Panc1 (cell line): Measurements from ENCODE around the gene ERF. TPM values are rescaled to one million over a fixed set of nuclear protein-coding genes. Genes with fewer than 3 reads are reported as not detected.
A peak's percentile ranks its signal among the peaks of the same experiment; 100 is the strongest.

ENCODE experiments used
- ATAC-seq: fragments of 200-7000 bp; cut with Tn5 transposase; 2 replicates; pipeline ENCODE4 v1.9.1; 2020; ENCODE audit warnings: mild to moderate bottlenecking, moderate library complexity
- BruUV-seq: library from RNA; stranded (reverse); fragments of 400-500 nt; replicated peaks from 2 replicates; lab custom pipeline; 2021; lab: Mats Ljungman, UMichigan
- CTCF ChIA-PET: fragments of 300-600 bp; sonication (Branson Sonifier 250); formaldehyde crosslinking; loops from one replicate; lab custom pipeline; 2022; ENCODE audit warnings: antibody characterized with exemption; lab: Charles Lee
- POLR2A ChIA-PET: fragments of 300-600 bp; sonication (Branson Sonifier 250); formaldehyde crosslinking; loops from one replicate; lab custom pipeline; 2022; ENCODE audit warnings: antibody characterized with exemption; lab: Charles Lee
- DNase-seq: peaks from one replicate; pipeline ENCODE4 v3.0.0-alpha.2; 2010; ENCODE audit warnings: low read depth, low spot score
- H3K27ac ChIP-seq: 2 replicates; pipeline ENCODE4 v1.5.1; 2011; ENCODE audit warnings: mild to moderate bottlenecking, low read length, inconsistent platforms
- H3K27me3 ChIP-seq: fragments of 200-500 bp; sonication (Bioruptor generic); 2 replicates; pipeline ENCODE4 v1.6.0; 2014; ENCODE audit warnings: low read length, inconsistent platforms; ENCODE audit not compliant: control insufficient read depth, insufficient read depth
- H3K36me3 ChIP-seq: fragments of 200-500 bp; sonication (Bioruptor generic); 2 replicates; pipeline ENCODE4 v1.5.1; 2014; ENCODE audit warnings: inconsistent platforms, mild to moderate bottlenecking, low read length, moderate library complexity; ENCODE audit not compliant: control insufficient read depth, insufficient read depth
- H3K4me1 ChIP-seq: 2 replicates; pipeline ENCODE4 v1.5.1; 2011; ENCODE audit warnings: inconsistent platforms, mild to moderate bottlenecking, low read length, moderate library complexity; ENCODE audit not compliant: control insufficient read depth, insufficient read depth
- H3K4me3 ChIP-seq, 2 experiments: 2 replicates each; pipeline ENCODE4 v1.5.1; 2011 to 2012; ENCODE audit warnings: low read depth in 2 of 2, low read length in 2 of 2, mild to moderate bottlenecking in 2 of 2, inconsistent platforms in 1 of 2, moderate library complexity in 1 of 2
- H3K9me3 ChIP-seq: fragments of 200-500 bp; sonication (Bioruptor generic); 2 replicates; pipeline ENCODE4 v1.5.1; 2014; ENCODE audit warnings: low read depth, mild to moderate bottlenecking, inconsistent platforms, low read length, moderate library complexity; ENCODE audit not compliant: control insufficient read depth, insufficient read depth
- POLR2AphosphoS5 ChIP-seq: IDR thresholded peaks from 2 replicates; pipeline ENCODE4 v1.6.1; 2012; ENCODE audit warnings: mild to moderate bottlenecking, low read depth, low read length, moderate library complexity
- SIN3A ChIP-seq: IDR thresholded peaks from 2 replicates; pipeline ENCODE4 v1.6.1; 2012; ENCODE audit warnings: low read depth, mild to moderate bottlenecking, low read length, moderate library complexity, borderline replicate concordance; ENCODE audit not compliant: insufficient read depth
- TCF7L2 ChIP-seq: IDR thresholded peaks from 2 replicates; pipeline ENCODE4 v1.6.1; 2011; ENCODE audit warnings: mild to moderate bottlenecking, low read depth, low read length, inconsistent platforms
- in situ Hi-C: cut with HindIII; loops from 2 replicates; pipeline ENCODE4 v1.10.0; 2016; ENCODE audit warnings: low sequenced_read_pairs, low pct_unique_long_range_greater_than_20kb
- intact Hi-C: fragments of 100-400 bp; cut with micrococcal nuclease; formaldehyde crosslinking; loops from one replicate; pipeline ENCODE4 v1.10.0; 2022; ENCODE audit not compliant: unreplicated experiment
- total RNA-seq: library from RNA; stranded (reverse); gene quantifications from one replicate; pipeline ENCODE4 v1.2.1, GENCODE V29; 2021; ENCODE audit not compliant: unreplicated experiment
- TF ChIP-seq, protein P1 (sequence below), 2 experiments: IDR thresholded peaks; 2 replicates each; pipeline ENCODE4 v1.6.1; 2011 to 2012; ENCODE audit warnings: low read depth in 2 of 2, control low read depth in 1 of 2, low read length in 1 of 2, mild to moderate bottlenecking in 1 of 2, moderate library complexity in 1 of 2; ENCODE audit not compliant: insufficient read depth in 1 of 2
- TF ChIP-seq, protein P2 (sequence below): fragments of 450-650 bp; IDR thresholded peaks from 2 replicates; pipeline ENCODE4 v1.5.1; 2017; ENCODE audit warnings: mild to moderate bottlenecking

The ERF gene
- total RNA-seq, 1 experiment from 2014 or later, result 85.7 TPM

DNA sequence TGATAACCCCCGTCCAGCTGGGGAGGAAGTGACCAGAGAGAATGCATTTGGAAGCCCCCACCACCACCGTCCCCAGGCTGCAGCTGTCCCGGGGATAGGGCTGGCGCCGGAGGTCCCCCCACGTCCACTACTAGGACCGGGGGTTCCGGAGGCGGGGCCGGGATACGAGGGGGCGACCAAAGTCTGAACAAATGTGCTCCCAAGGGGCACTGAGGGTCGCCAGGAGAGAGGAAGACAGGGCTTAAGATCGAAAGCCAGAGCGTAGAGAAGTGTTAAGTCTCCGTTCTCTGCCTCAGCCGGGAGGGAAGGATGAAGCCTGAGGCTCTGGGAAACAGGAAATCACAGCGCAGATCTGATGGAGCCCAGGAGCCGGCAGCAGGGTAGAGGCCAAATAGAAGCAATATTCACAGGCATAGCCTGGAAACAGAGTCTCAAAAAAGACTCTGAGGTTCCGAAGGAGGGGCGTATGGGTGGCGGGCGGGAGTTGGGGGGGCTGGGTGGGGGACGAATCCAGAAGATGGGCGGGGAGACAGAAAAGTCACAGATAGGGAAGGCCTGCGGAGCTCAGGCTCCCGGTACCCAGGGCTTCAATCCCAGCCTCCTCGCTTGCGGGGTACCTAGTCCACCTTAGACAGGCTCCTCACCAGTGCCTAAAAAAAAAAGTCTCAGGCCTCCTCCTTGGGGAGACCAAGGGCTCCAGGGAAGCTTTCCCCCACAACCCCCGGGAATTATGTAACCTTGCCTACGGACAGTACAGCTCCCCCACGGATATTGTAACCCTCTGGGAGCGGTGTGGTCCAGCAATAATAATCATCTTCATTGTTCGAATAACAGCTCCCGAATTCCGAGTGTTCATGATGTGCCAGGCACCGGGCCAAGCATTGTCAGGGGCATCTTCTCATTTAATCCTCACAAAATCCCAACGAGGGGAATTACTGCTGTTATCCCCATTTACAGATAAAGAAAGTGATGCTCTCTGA is 1.1 kb upstream of the ERF start:
- in situ Hi-C loops, result no loop called here
- BruUV-seq, result no TSS peak
- POLR2A ChIA-PET, result interaction anchor here (0.6 kb wide), 1 partner anchor 1244 kb away, joined by 3 read pairs; no protein-coding TSS in a partner anchor

DNA sequence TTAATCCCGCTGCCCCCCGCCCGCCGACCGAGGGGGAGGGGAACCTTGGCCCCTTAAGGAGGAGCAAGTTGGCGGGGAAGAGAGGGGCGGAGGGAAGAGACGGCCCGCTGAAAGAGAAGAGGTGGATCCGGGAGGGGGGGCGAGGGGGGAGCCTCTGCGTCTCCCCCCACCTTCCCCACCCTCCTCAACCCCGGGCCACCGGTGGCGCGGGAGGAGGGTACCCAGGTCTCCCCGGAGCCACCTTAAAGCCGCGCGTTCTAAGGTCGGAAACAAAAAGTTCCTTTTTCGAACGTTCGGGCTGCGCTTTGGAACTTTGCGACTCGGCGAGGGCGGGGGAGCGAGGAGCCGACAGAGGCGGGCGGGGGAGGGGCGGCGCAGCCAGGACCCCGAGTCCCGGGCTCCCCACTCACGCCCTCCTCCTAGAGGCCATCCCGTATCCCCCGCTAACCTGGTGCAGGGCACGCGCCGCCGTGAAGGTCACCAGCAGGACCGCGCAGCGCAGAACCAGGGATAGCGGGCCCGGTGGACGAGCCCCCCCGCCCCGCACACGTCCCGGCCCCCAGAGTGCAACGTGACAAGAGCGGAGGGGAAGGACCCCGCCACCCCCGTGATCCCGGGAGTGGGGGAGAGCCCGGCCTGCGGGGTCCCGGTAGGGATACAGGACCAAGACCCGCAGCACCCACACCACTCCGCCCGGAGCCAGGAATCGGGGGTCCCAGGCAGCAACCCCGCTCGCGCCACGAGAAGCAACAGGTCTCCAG is 659 bp downstream of the ERF start:
- BruUV-seq, result TSS peak; percentile 79
- TF ChIP-seq SIN3A, result no peak; the same call in 1 of the 2 replicates
- TF ChIP-seq, protein P1, sequence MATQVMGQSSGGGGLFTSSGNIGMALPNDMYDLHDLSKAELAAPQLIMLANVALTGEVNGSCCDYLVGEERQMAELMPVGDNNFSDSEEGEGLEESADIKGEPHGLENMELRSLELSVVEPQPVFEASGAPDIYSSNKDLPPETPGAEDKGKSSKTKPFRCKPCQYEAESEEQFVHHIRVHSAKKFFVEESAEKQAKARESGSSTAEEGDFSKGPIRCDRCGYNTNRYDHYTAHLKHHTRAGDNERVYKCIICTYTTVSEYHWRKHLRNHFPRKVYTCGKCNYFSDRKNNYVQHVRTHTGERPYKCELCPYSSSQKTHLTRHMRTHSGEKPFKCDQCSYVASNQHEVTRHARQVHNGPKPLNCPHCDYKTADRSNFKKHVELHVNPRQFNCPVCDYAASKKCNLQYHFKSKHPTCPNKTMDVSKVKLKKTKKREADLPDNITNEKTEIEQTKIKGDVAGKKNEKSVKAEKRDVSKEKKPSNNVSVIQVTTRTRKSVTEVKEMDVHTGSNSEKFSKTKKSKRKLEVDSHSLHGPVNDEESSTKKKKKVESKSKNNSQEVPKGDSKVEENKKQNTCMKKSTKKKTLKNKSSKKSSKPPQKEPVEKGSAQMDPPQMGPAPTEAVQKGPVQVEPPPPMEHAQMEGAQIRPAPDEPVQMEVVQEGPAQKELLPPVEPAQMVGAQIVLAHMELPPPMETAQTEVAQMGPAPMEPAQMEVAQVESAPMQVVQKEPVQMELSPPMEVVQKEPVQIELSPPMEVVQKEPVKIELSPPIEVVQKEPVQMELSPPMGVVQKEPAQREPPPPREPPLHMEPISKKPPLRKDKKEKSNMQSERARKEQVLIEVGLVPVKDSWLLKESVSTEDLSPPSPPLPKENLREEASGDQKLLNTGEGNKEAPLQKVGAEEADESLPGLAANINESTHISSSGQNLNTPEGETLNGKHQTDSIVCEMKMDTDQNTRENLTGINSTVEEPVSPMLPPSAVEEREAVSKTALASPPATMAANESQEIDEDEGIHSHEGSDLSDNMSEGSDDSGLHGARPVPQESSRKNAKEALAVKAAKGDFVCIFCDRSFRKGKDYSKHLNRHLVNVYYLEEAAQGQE (IDR thresholded peaks at IDR 0.05; ENCODE audit: insufficient read depth in 1 of 2, low read depth in 2 of 2, low read length in 1 of 2), result no peak
- TF ChIP-seq, protein P2, sequence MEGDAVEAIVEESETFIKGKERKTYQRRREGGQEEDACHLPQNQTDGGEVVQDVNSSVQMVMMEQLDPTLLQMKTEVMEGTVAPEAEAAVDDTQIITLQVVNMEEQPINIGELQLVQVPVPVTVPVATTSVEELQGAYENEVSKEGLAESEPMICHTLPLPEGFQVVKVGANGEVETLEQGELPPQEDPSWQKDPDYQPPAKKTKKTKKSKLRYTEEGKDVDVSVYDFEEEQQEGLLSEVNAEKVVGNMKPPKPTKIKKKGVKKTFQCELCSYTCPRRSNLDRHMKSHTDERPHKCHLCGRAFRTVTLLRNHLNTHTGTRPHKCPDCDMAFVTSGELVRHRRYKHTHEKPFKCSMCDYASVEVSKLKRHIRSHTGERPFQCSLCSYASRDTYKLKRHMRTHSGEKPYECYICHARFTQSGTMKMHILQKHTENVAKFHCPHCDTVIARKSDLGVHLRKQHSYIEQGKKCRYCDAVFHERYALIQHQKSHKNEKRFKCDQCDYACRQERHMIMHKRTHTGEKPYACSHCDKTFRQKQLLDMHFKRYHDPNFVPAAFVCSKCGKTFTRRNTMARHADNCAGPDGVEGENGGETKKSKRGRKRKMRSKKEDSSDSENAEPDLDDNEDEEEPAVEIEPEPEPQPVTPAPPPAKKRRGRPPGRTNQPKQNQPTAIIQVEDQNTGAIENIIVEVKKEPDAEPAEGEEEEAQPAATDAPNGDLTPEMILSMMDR, result no peak
- no peak for TF ChIP-seq TCF7L2
- TF ChIP-seq POLR2AphosphoS5, result no peak; the same call in 1 of the 2 replicates
- in situ Hi-C loops, result no loop called here

More for the DNA sequence above, 1.1 kb upstream of the ERF start:
- Histone ChIP-seq H3K36me3 (no peaks in the 10 kb centered on the region; the same call in 1 of the 2 replicates), H3K27me3 (no peaks in the 10 kb centered on the region), H3K9me3 (no peaks in the 10 kb centered on the region), H3K27ac (peak overlapping the region; percentile 84), H3K4me3 (peak overlapping the region; percentile 66 to 82), H3K4me1 (peaks cover 11% of the 10 kb centered on the region)
- TF ChIP-seq TCF7L2 (no peak), SIN3A (no peak), POLR2AphosphoS5 (no peak)
- TF ChIP-seq, protein P1 (IDR thresholded peaks at IDR 0.05; ENCODE audit: insufficient read depth in 1 of 2, low read depth in 2 of 2, low read length in 1 of 2), result no peak
- TF ChIP-seq, protein P2, result no peak
- peak; percentile 28; the same call in 1 of the 2 replicates for ATAC-seq
- CTCF ChIA-PET, result interaction anchor here (0.5 to 1.1 kb wide), 2 partner anchors 10 to 33 kb away, joined by 3 to 4 read pairs; no protein-coding TSS in a partner anchor
- intact Hi-C loops, result no loop called here
- DNase-seq, result no peak

More for the DNA sequence above, 659 bp downstream of the ERF start:
- ATAC-seq (peak; percentile 46), DNase-seq (no peak)
- POLR2A ChIA-PET, result no interaction called here
- H3K9me3 ChIP-seq, result no peaks in the 10 kb centered on the region
- H3K36me3 ChIP-seq, result no peaks in the 10 kb centered on the region; the same call in 1 of the 2 replicates
- CTCF ChIA-PET, result no interaction called here
- H3K27me3 ChIP-seq, result no peaks in the 10 kb centered on the region
- H3K4me3 ChIP-seq, result peak overlapping the region; percentile 72 to 82
- peak overlapping the region; percentile 70 for H3K27ac ChIP-seq
- intact Hi-C loops, result no loop called here
- peaks cover 24% of the 10 kb centered on the region for H3K4me1 ChIP-seq
